ENCODE results near the gene RNF150.
"Not testable (repeated sequence)": the region's sequence is repeated elsewhere in the genome, so short reads cannot be mapped to it uniquely, and the experiment has no call there.

The RNF150 gene

GRCh38 chr4:140816806-140817510 lies 316.3 kb downstream of the RNF150 start:
- no peak for DNase-seq (ENCODE audit: low read depth)

- no peak for DNase-seq (ENCODE audit: low read depth)
Measured at GRCh38 chr4:140813804-140814203, 319.5 kb downstream of the RNF150 start.

GRCh38 chr4:140812916-140813315 lies 320.4 kb downstream of the RNF150 start:
- DNase-seq (ENCODE audit: low read depth): no peak

GRCh38 chr4:140811429-140811828 lies 321.8 kb downstream of the RNF150 start:
- no peak for DNase-seq (ENCODE audit: low read depth)

- DNase-seq (ENCODE audit: low read depth): not testable (repeated sequence)
Measured at GRCh38 chr4:140810591-140811169, 322.6 kb downstream of the RNF150 start.
